ENCODE data around the gene FKRP. TPM values are rescaled to one million over a fixed set of nuclear protein-coding genes. Genes with fewer than 3 reads are reported as not detected.

Gene FKRP
- total RNA-seq, 1 experiment from 2014 or later = 14.3 TPM

- DNase-seq (no peak), ATAC-seq (no peak)
- no peak overlapping the region for H3K27ac ChIP-seq (ENCODE audit: low read length)
- H3K27me3 ChIP-seq (ENCODE audit: low read length) = no peaks in the 10 kb centered on the region
- peaks cover 34% of the 10 kb centered on the region for H3K4me1 ChIP-seq (ENCODE audit: insufficient read depth, low read length)
- H3K4me2 ChIP-seq (ENCODE audit: low read length) = no peak overlapping the region
- H3K9me3 ChIP-seq (ENCODE audit: low read length) = no peaks in the 10 kb centered on the region
- no peak overlapping the region for H3K4me3 ChIP-seq (ENCODE audit: low read length)
- no peak overlapping the region for H2AFZ ChIP-seq (ENCODE audit: low read length)
- no peaks in the 10 kb centered on the region for H3F3A ChIP-seq (ENCODE audit: low read length, unreplicated experiment)
- peaks cover 7% of the 10 kb centered on the region for H4K20me1 ChIP-seq (ENCODE audit: low read length)
- CTCF ChIA-PET = no interaction called here
- H3K79me2 ChIP-seq (ENCODE audit: low read length) = peaks cover 44% of the 10 kb centered on the region
- no peak overlapping the region for H3K9ac ChIP-seq (ENCODE audit: low read length)
- TF ChIP-seq EZH2phosphoT487 (IDR thresholded peaks at IDR 0.05; ENCODE audit: borderline replicate concordance, low read length) (no peak), EZH2 (IDR thresholded peaks at IDR 0.05; ENCODE audit: low read length, unreplicated experiment) (no peak), CTCF (conservative IDR thresholded peaks at IDR 0.05; ENCODE audit: low read depth, low read length) (no peak)
- POLR2A ChIA-PET (ENCODE audit: unreplicated experiment) = no interaction called here
- no peaks in the 10 kb centered on the region for H3K36me3 ChIP-seq (ENCODE audit: low read depth, low read length)
- intact Hi-C loops (cut with micrococcal nuclease) = loop anchor here (5.0 kb wide), 1 partner anchor 38 kb away; no protein-coding TSS in a partner anchor
- H3K9me2 ChIP-seq (replicated peaks; ENCODE audit: low read length) = no peaks in the 10 kb centered on the region
- BruUV-seq (replicated peaks) = no TSS peak
Measured at GRCh38 chr19:46788968-46789338, 43.1 kb downstream of the FKRP start.

- intact Hi-C loops (cut with micrococcal nuclease) = loop anchor here (5.0 kb wide), 1 partner anchor 38 kb away; no protein-coding TSS in a partner anchor
- H2AFZ ChIP-seq (ENCODE audit: low read length) = no peak overlapping the region
- H3K9me3 ChIP-seq (ENCODE audit: low read length) = no peaks in the 10 kb centered on the region
- H3K79me2 ChIP-seq (ENCODE audit: low read length) = peaks cover 40% of the 10 kb centered on the region
- no peak overlapping the region for H3K4me2 ChIP-seq (ENCODE audit: low read length)
- no peak for TF ChIP-seq CTCF (conservative IDR thresholded peaks at IDR 0.05; ENCODE audit: low read depth, low read length)
- no peak for TF ChIP-seq EZH2 (IDR thresholded peaks at IDR 0.05; ENCODE audit: low read length, unreplicated experiment)
- TF ChIP-seq EZH2phosphoT487 (IDR thresholded peaks at IDR 0.05; ENCODE audit: borderline replicate concordance, low read length) = no peak
- no peaks in the 10 kb centered on the region for H3K9me2 ChIP-seq (replicated peaks; ENCODE audit: low read length)
- no peaks in the 10 kb centered on the region for H3K36me3 ChIP-seq (ENCODE audit: low read depth, low read length)
- H3K4me1 ChIP-seq (ENCODE audit: insufficient read depth, low read length) = peaks cover 30% of the 10 kb centered on the region
- POLR2A ChIA-PET (ENCODE audit: unreplicated experiment) = no interaction called here
- no TSS peak for BruUV-seq (replicated peaks)
- H4K20me1 ChIP-seq (ENCODE audit: low read length) = peaks cover 7% of the 10 kb centered on the region
- no peak for DNase-seq
- H3K27ac ChIP-seq (ENCODE audit: low read length) = no peak overlapping the region
- CTCF ChIA-PET = no interaction called here
- ATAC-seq = no peak
- H3F3A ChIP-seq (ENCODE audit: low read length, unreplicated experiment) = no peaks in the 10 kb centered on the region
- no peak overlapping the region for H3K9ac ChIP-seq (ENCODE audit: low read length)
- no peak overlapping the region for H3K4me3 ChIP-seq (ENCODE audit: low read length)
- H3K27me3 ChIP-seq (ENCODE audit: low read length) = no peaks in the 10 kb centered on the region
Measured at GRCh38 chr19:46789371-46789770, 43.5 kb downstream of the FKRP start.

- Histone ChIP-seq H3K27ac (ENCODE audit: low read length) (no peak overlapping the region), H3K9ac (ENCODE audit: low read length) (no peak overlapping the region), H3K27me3 (ENCODE audit: low read length) (no peaks in the 10 kb centered on the region), H3K36me3 (ENCODE audit: low read depth, low read length) (no peaks in the 10 kb centered on the region), H3K4me3 (ENCODE audit: low read length) (no peak overlapping the region), H3K9me3 (ENCODE audit: low read length) (no peaks in the 10 kb centered on the region), H2AFZ (ENCODE audit: low read length) (no peak overlapping the region), H3K4me1 (ENCODE audit: insufficient read depth, low read length) (peaks cover 17% of the 10 kb centered on the region), H4K20me1 (ENCODE audit: low read length) (no peaks in the 10 kb centered on the region), H3K9me2 (replicated peaks; ENCODE audit: low read length) (no peaks in the 10 kb centered on the region), H3K79me2 (ENCODE audit: low read length) (peaks cover 14% of the 10 kb centered on the region), H3F3A (ENCODE audit: low read length, unreplicated experiment) (no peaks in the 10 kb centered on the region), H3K4me2 (ENCODE audit: low read length) (no peak overlapping the region)
- ChIA-PET CTCF (no interaction called here), POLR2A (ENCODE audit: unreplicated experiment) (no interaction called here)
- DNase-seq (no peak), ATAC-seq (no peak)
- BruUV-seq (replicated peaks) = no TSS peak
- intact Hi-C loops (cut with micrococcal nuclease) = no loop called here
- TF ChIP-seq EZH2phosphoT487 (IDR thresholded peaks at IDR 0.05; ENCODE audit: borderline replicate concordance, low read length) (no peak), EZH2 (IDR thresholded peaks at IDR 0.05; ENCODE audit: low read length, unreplicated experiment) (no peak), CTCF (conservative IDR thresholded peaks at IDR 0.05; ENCODE audit: low read depth, low read length) (no peak)
Measured at GRCh38 chr19:46791944-46792343, 46.1 kb downstream of the FKRP start.

Measured in PC-3 (cell line).